GOT3 (cell line): ENCODE results near the gene GRIN2C.

Experiments used
- DNase-seq: peaks from one replicate; lab custom pipeline; 2025; ENCODE audit warnings: mixed read lengths; lab: John Stamatoyannopoulos, UW

GRIN2C gene

GRCh38 chr17:74799097-74799496 is 60.6 kb downstream of the GRIN2C start:
- no peak for DNase-seq

- no peak for DNase-seq
These were observed 61.4 kb downstream of the GRIN2C start for GRCh38 chr17:74798239-74798707.

GRCh38 chr17:74797824-74798223 is 61.9 kb downstream of the GRIN2C start:
- no peak for DNase-seq

- DNase-seq = no peak
These were observed 62.8 kb downstream of the GRIN2C start for GRCh38 chr17:74796866-74797265.

GRCh38 chr17:74796211-74796610 is 63.5 kb downstream of the GRIN2C start:
- DNase-seq = no peak

- DNase-seq = no peak
These were observed 64.2 kb downstream of the GRIN2C start for GRCh38 chr17:74795327-74796020.

GRCh38 chr17:74792586-74793105 is 67.0 kb downstream of the GRIN2C start:
- DNase-seq = no peak
